ENCODE results near the gene NECTIN4. TPM values are rescaled to one million over a fixed set of nuclear protein-coding genes. Genes with fewer than 3 reads are reported as not detected.
"Not testable (repeated sequence)": the region's sequence is repeated elsewhere in the genome, so short reads cannot be mapped to it uniquely, and the experiment has no call there.

Gene NECTIN4
- total and polyA plus RNA-seq, 2 donors = 0.66 to 4.7 TPM

GRCh38 chr1:161128591-161129420, 39.4 kb upstream of the NECTIN4 start:
- Histone ChIP-seq H3K27me3 (ENCODE audit: control insufficient read depth in 2 of 2, insufficient read depth in 1 of 2, low read length in 1 of 2) (no peaks in the 10 kb centered on the region), H3K9me3 (ENCODE audit: control insufficient read depth in 2 of 2, insufficient read depth in 1 of 2, low read length in 1 of 2) (no peaks in the 10 kb centered on the region), H3K36me3 (ENCODE audit: control insufficient read depth in 2 of 2, insufficient read depth in 2 of 2, low read length in 1 of 2) (peaks cover 21 to 64% of the 10 kb centered on the region in 2 donors), H3K4me1 (ENCODE audit: control insufficient read depth in 2 of 2, insufficient read depth in 2 of 2, low read length in 2 of 2) (peaks cover 23 to 27% of the 10 kb centered on the region in 2 donors), H3K27ac (ENCODE audit: low read depth in 1 of 2, low read length in 1 of 2) (no peak overlapping the region), H3K4me3 (ENCODE audit: low read length in 2 of 2) (no peak overlapping the region)
- 97% methylated on average over 4 of the region's 4 CpGs for WGBS
- peak in 1 of 9 donors; percentile 11 for DNase-seq (ENCODE audit: low read depth in 6 of 9, low spot score in 9 of 9)

- WGBS = 95% methylated on average over 2 of the region's 2 CpGs
- no peak for DNase-seq (ENCODE audit: low read depth in 6 of 9, low spot score in 9 of 9)
- H3K9me3 ChIP-seq (ENCODE audit: control insufficient read depth in 2 of 2, insufficient read depth in 1 of 2, low read length in 1 of 2) = no peaks in the 10 kb centered on the region
- peaks cover 17 to 21% of the 10 kb centered on the region in 2 donors for H3K4me1 ChIP-seq (ENCODE audit: control insufficient read depth in 2 of 2, insufficient read depth in 2 of 2, low read length in 2 of 2)
- no peak overlapping the region for H3K4me3 ChIP-seq (ENCODE audit: low read length in 2 of 2)
- H3K27me3 ChIP-seq (ENCODE audit: control insufficient read depth in 2 of 2, insufficient read depth in 1 of 2, low read length in 1 of 2) = no peaks in the 10 kb centered on the region
- H3K27ac ChIP-seq (ENCODE audit: low read depth in 1 of 2, low read length in 1 of 2) = no peak overlapping the region
- H3K36me3 ChIP-seq (ENCODE audit: control insufficient read depth in 2 of 2, insufficient read depth in 2 of 2, low read length in 1 of 2) = peaks cover 32 to 72% of the 10 kb centered on the region in 2 donors
Observed at GRCh38 chr1:161127649-161128048, 38.3 kb upstream of the NECTIN4 start.

- H3K27ac ChIP-seq (ENCODE audit: low read depth in 1 of 2, low read length in 1 of 2) = no peak overlapping the region
- WGBS = 97% methylated on average over 6 of the region's 6 CpGs
Observed at GRCh38 chr1:161122967-161123366, 33.6 kb upstream of the NECTIN4 start.

GRCh38 chr1:161121834-161122233, 32.5 kb upstream of the NECTIN4 start:
- Histone ChIP-seq H3K27ac (ENCODE audit: low read depth in 1 of 2, low read length in 1 of 2) (peak overlapping the region in 1 of 2 donors; percentile 32), H3K9me3 (ENCODE audit: control insufficient read depth in 2 of 2, insufficient read depth in 1 of 2, low read length in 1 of 2) (no peaks in the 10 kb centered on the region), H3K27me3 (ENCODE audit: control insufficient read depth in 2 of 2, insufficient read depth in 1 of 2, low read length in 1 of 2) (no peaks in the 10 kb centered on the region), H3K36me3 (ENCODE audit: control insufficient read depth in 2 of 2, insufficient read depth in 2 of 2, low read length in 1 of 2) (peaks cover 53 to 66% of the 10 kb centered on the region in 2 donors), H3K4me1 (ENCODE audit: control insufficient read depth in 2 of 2, insufficient read depth in 2 of 2, low read length in 2 of 2) (peaks cover 19 to 23% of the 10 kb centered on the region in 2 donors), H3K4me3 (ENCODE audit: low read length in 2 of 2) (no peak overlapping the region)
- WGBS = 87% methylated on average over 4 of the region's 4 CpGs
- DNase-seq (ENCODE audit: low read depth in 6 of 9, low spot score in 9 of 9) = no peak

More at GRCh38 chr1:161122967-161123366, 33.6 kb upstream of the NECTIN4 start:
- no peaks in the 10 kb centered on the region for H3K9me3 ChIP-seq (ENCODE audit: control insufficient read depth in 2 of 2, insufficient read depth in 1 of 2, low read length in 1 of 2)
- peaks cover 16 to 21% of the 10 kb centered on the region in 2 donors for H3K4me1 ChIP-seq (ENCODE audit: control insufficient read depth in 2 of 2, insufficient read depth in 2 of 2, low read length in 2 of 2)
- no peaks in the 10 kb centered on the region for H3K27me3 ChIP-seq (ENCODE audit: control insufficient read depth in 2 of 2, insufficient read depth in 1 of 2, low read length in 1 of 2)
- H3K36me3 ChIP-seq (ENCODE audit: control insufficient read depth in 2 of 2, insufficient read depth in 2 of 2, low read length in 1 of 2) = peaks cover 58 to 77% of the 10 kb centered on the region in 2 donors
- no peak overlapping the region for H3K4me3 ChIP-seq (ENCODE audit: low read length in 2 of 2)
- DNase-seq (ENCODE audit: low read depth in 6 of 9, low spot score in 9 of 9) = no peak

- Histone ChIP-seq H3K4me1 (ENCODE audit: control insufficient read depth in 2 of 2, insufficient read depth in 2 of 2, low read length in 2 of 2) (peaks cover 23 to 30% of the 10 kb centered on the region in 2 donors), H3K4me3 (ENCODE audit: low read length in 2 of 2) (no peak overlapping the region), H3K36me3 (ENCODE audit: control insufficient read depth in 2 of 2, insufficient read depth in 2 of 2, low read length in 1 of 2) (peaks cover 53 to 61% of the 10 kb centered on the region in 2 donors), H3K9me3 (ENCODE audit: control insufficient read depth in 2 of 2, insufficient read depth in 1 of 2, low read length in 1 of 2) (no peaks in the 10 kb centered on the region), H3K27ac (ENCODE audit: low read depth in 1 of 2, low read length in 1 of 2) (no peak overlapping the region), H3K27me3 (ENCODE audit: control insufficient read depth in 2 of 2, insufficient read depth in 1 of 2, low read length in 1 of 2) (no peaks in the 10 kb centered on the region)
- 95% methylated on average over 3 of the region's 3 CpGs for WGBS
- DNase-seq (ENCODE audit: low read depth in 6 of 9, low spot score in 9 of 9) = no peak
Observed at GRCh38 chr1:161121042-161121650, 31.8 kb upstream of the NECTIN4 start.

- H3K27ac ChIP-seq (ENCODE audit: low read depth in 1 of 2, low read length in 1 of 2) = peak overlapping the region; percentile 33 to 92
- H3K9me3 ChIP-seq (ENCODE audit: control insufficient read depth in 2 of 2, insufficient read depth in 1 of 2, low read length in 1 of 2) = no peaks in the 10 kb centered on the region
- peaks cover 41 to 44% of the 10 kb centered on the region in 2 donors for H3K36me3 ChIP-seq (ENCODE audit: control insufficient read depth in 2 of 2, insufficient read depth in 2 of 2, low read length in 1 of 2)
- 84% methylated on average over 10 of the region's 10 CpGs for WGBS
- no peaks in the 10 kb centered on the region for H3K27me3 ChIP-seq (ENCODE audit: control insufficient read depth in 2 of 2, insufficient read depth in 1 of 2, low read length in 1 of 2)
- H3K4me3 ChIP-seq (ENCODE audit: low read length in 2 of 2) = peak overlapping the region in 1 of 2 donors; percentile 87
- peaks cover 23 to 34% of the 10 kb centered on the region in 2 donors for H3K4me1 ChIP-seq (ENCODE audit: control insufficient read depth in 2 of 2, insufficient read depth in 2 of 2, low read length in 2 of 2)
- peak in 2 of 9 donors; percentile 25 to 52 for DNase-seq (ENCODE audit: low read depth in 6 of 9, low spot score in 9 of 9)
Observed at GRCh38 chr1:161119092-161119903, 29.9 kb upstream of the NECTIN4 start.

GRCh38 chr1:161117759-161118581, 28.6 kb upstream of the NECTIN4 start, which contains the start of the genes NIT1 and PFDN2:
Gene NIT1, plus strand, starts transcription at chr1:161118105. Its CDS starts 72 bp downstream, at chr1:161118177.
Gene PFDN2, minus strand, starts transcription at chr1:161118037. Its CDS starts 11 bp downstream, at chr1:161118026.
- DNase-seq (ENCODE audit: low read depth in 6 of 9, low spot score in 9 of 9) = peak; percentile 68 to 90 (median 78)
- Histone ChIP-seq H3K27me3 (ENCODE audit: control insufficient read depth in 2 of 2, insufficient read depth in 1 of 2, low read length in 1 of 2) (no peaks in the 10 kb centered on the region), H3K27ac (ENCODE audit: low read depth in 1 of 2, low read length in 1 of 2) (peak within 1 kb of the TSS; percentile 84 to 92), H3K9me3 (ENCODE audit: control insufficient read depth in 2 of 2, insufficient read depth in 1 of 2, low read length in 1 of 2) (no peaks in the 10 kb centered on the region), H3K4me3 (ENCODE audit: low read length in 2 of 2) (peak within 1 kb of the TSS; percentile 80 to 87), H3K4me1 (ENCODE audit: control insufficient read depth in 2 of 2, insufficient read depth in 2 of 2, low read length in 2 of 2) (peaks cover 23 to 34% of the 10 kb centered on the region in 2 donors), H3K36me3 (ENCODE audit: control insufficient read depth in 2 of 2, insufficient read depth in 2 of 2, low read length in 1 of 2) (peaks cover 28 to 34% of the 10 kb centered on the region in 2 donors)
- WGBS = under 1% methylated on average over 58 of the region's 58 CpGs

GRCh38 chr1:161115961-161116360, 26.6 kb upstream of the NECTIN4 start:
- not testable (repeated sequence) for H3K9me3 ChIP-seq (ENCODE audit: control insufficient read depth in 2 of 2, insufficient read depth in 1 of 2, low read length in 1 of 2); DNase-seq (ENCODE audit: low read depth in 6 of 9, low spot score in 9 of 9); H3K27me3 ChIP-seq (ENCODE audit: control insufficient read depth in 2 of 2, insufficient read depth in 1 of 2, low read length in 1 of 2); H3K27ac ChIP-seq (ENCODE audit: low read depth in 1 of 2, low read length in 1 of 2); H3K4me3 ChIP-seq (ENCODE audit: low read length in 2 of 2)
- WGBS = 95% methylated on average over 6 of the region's 6 CpGs
- peaks cover 10 to 14% of the 10 kb centered on the region in 2 donors for H3K36me3 ChIP-seq (ENCODE audit: control insufficient read depth in 2 of 2, insufficient read depth in 2 of 2, low read length in 1 of 2)
- H3K4me1 ChIP-seq (ENCODE audit: control insufficient read depth in 2 of 2, insufficient read depth in 2 of 2, low read length in 2 of 2) = peaks cover 23 to 34% of the 10 kb centered on the region in 2 donors
